ENCODE results near the gene RPTOR.

RPTOR gene

DNA sequence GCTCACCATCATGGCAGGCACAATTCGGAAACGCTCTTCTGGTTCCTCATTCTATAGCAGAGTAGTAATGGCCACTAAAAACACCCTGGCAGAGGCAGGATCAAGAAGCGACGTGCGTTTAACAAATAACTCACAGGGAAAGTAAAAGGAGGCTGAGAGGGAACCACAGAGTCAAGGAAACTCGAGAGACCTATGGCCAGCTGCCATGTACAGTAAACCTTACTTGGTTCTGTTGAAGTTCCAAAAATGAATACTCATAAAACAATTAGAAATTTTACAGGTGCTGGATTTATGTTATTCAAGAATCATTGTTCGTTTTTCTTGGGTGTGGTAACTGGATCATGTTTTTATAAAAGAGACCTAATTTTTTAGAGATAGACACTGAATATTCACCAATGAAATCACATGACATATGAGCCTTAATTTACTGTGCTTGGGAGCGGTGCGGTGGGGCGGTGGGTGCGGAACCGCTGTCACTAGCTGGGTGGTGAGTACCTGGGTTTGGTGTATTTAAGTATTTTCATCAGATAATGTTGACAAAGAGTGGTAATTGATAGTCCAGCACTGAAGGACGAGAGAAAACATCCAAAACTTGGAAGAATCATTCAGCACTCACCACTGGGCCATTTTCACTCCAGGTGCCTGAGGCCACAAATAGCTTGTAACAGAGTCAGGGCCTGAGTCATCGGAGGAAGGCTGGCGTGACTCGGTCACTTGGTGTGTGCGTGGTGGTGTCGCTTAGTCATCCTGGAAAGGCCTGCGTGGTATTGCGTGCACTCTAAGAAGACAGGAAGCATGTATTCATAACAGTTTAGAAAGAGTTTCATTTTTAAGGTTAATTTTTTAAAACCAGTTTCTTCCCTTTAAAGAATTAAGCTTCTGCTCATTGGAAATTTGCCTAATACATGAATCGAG lies 311.6 kb downstream of the RPTOR start:
- H3K4me3 ChIP-seq (ENCODE audit: low read depth, low read length) = no peak overlapping the region
- TF ChIP-seq, protein P1, sequence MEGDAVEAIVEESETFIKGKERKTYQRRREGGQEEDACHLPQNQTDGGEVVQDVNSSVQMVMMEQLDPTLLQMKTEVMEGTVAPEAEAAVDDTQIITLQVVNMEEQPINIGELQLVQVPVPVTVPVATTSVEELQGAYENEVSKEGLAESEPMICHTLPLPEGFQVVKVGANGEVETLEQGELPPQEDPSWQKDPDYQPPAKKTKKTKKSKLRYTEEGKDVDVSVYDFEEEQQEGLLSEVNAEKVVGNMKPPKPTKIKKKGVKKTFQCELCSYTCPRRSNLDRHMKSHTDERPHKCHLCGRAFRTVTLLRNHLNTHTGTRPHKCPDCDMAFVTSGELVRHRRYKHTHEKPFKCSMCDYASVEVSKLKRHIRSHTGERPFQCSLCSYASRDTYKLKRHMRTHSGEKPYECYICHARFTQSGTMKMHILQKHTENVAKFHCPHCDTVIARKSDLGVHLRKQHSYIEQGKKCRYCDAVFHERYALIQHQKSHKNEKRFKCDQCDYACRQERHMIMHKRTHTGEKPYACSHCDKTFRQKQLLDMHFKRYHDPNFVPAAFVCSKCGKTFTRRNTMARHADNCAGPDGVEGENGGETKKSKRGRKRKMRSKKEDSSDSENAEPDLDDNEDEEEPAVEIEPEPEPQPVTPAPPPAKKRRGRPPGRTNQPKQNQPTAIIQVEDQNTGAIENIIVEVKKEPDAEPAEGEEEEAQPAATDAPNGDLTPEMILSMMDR (IDR thresholded peaks at IDR 0.05; ENCODE audit: low read depth, low read length) = no peak

- no peak overlapping the region for H3K4me3 ChIP-seq (ENCODE audit: low read depth, low read length)
- TF ChIP-seq, protein P1 (IDR thresholded peaks at IDR 0.05; ENCODE audit: low read depth, low read length) = no peak
Measured at GRCh38 chr17:80856863-80857755, 312.5 kb downstream of the RPTOR start.

DNA sequence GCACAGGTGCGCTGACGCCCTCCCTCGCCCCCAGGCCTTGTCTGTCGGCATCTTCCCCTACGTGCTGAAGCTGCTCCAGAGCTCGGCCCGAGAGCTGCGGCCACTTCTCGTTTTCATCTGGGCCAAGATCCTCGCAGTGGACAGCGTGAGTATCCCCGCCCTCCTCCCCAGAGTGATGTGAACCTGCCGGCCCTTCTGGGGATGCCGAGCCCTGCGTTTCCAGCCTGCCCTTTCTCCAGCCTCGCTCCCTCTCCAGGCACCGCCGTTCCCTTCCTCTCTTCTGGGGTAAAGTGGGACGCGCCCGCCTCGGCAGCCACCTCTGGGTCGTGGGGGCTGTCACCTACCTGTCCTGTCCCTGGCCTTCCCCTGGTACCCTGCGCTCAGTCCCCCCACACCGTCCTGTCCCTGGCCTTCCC lies 313.1 kb downstream of the RPTOR start:
- TF ChIP-seq, protein P1 (IDR thresholded peaks at IDR 0.05; ENCODE audit: low read depth, low read length) = no peak
- no peak overlapping the region for H3K4me3 ChIP-seq (ENCODE audit: low read depth, low read length)

- H3K4me3 ChIP-seq (ENCODE audit: low read depth, low read length) = no peak overlapping the region
- TF ChIP-seq, protein P1 (IDR thresholded peaks at IDR 0.05; ENCODE audit: low read depth, low read length) = no peak
Measured at GRCh38 chr17:80858301-80859001, 313.8 kb downstream of the RPTOR start.

GRCh38 chr17:80859002-80859941 lies 314.6 kb downstream of the RPTOR start:
- TF ChIP-seq, protein P1 (IDR thresholded peaks at IDR 0.05; ENCODE audit: low read depth, low read length) = no peak
- no peak overlapping the region for H3K4me3 ChIP-seq (ENCODE audit: low read depth, low read length)

GRCh38 chr17:80860101-80860671 lies 315.5 kb downstream of the RPTOR start:
- TF ChIP-seq, protein P1 (IDR thresholded peaks at IDR 0.05; ENCODE audit: low read depth, low read length) = no peak
- H3K4me3 ChIP-seq (ENCODE audit: low read depth, low read length) = no peak overlapping the region
